CD4-positive, alpha-beta memory T cell (primary cell): Measurements from ENCODE around the gene ABCA13. TPM values are rescaled to one million over a fixed set of nuclear protein-coding genes. Genes with fewer than 3 reads are reported as not detected.

Source experiments
- CTCF ChIA-PET: fragments of 350-600 bp; sonication (Branson Sonifier 250); formaldehyde crosslinking; loops from one replicate; lab custom pipeline; 2021; ENCODE audit warnings: inconsistent platforms; ENCODE audit not compliant: partially characterized antibody; lab: Charles Lee
- POLR2A ChIA-PET: fragments of 350-600 bp; sonication (Branson Sonifier 250); formaldehyde crosslinking; loops from one replicate; lab custom pipeline; 2021; ENCODE audit not compliant: partially characterized antibody; lab: Charles Lee
- DNase-seq, 5 donors: peaks; one replicate each; pipeline versions ENCODE4 v3.0.0 to v3.0.0-alpha.2; 2020 to 2022; ENCODE audit warnings: mixed read lengths in 1 of 5
- H3K27ac ChIP-seq: one replicate; pipeline ENCODE4 v1.7.0; 2013; ENCODE audit warnings: low read depth, low read length
- H3K27me3 ChIP-seq: 2 replicates; pipeline ENCODE4 v1.7.0; 2013; ENCODE audit warnings: mild to moderate bottlenecking, low read length, moderate library complexity; ENCODE audit not compliant: insufficient read depth
- H3K36me3 ChIP-seq: 2 replicates; pipeline ENCODE4 v1.7.0; 2013; ENCODE audit warnings: mild to moderate bottlenecking, low read length, moderate library complexity; ENCODE audit not compliant: insufficient read depth
- H3K4me1 ChIP-seq: 2 replicates; pipeline ENCODE4 v1.7.0; 2013; ENCODE audit warnings: mild to moderate bottlenecking, low read length, moderate library complexity; ENCODE audit not compliant: insufficient read depth
- H3K4me3 ChIP-seq, 2 donors: one replicate each; pipeline ENCODE4 v1.7.0; 2013; ENCODE audit warnings: low read length in 2 of 2, mild to moderate bottlenecking in 1 of 2
- H3K9me3 ChIP-seq, 2 donors: one replicate each; pipeline ENCODE4 v1.7.0; 2013; ENCODE audit warnings: low read length in 2 of 2, control low read depth in 1 of 2; ENCODE audit not compliant: control insufficient read depth in 1 of 2
- H3K27ac Mint-ChIP-seq, 7 donors: one replicate each; pipeline ENCODE4 v1.8.0; 2020 to 2021; ENCODE audit warnings: mixed read lengths in 7 of 7, mild to moderate bottlenecking in 6 of 7, inconsistent platforms in 3 of 7, moderate library complexity in 3 of 7
- H3K27me3 Mint-ChIP-seq, 2 donors: one replicate each; pipeline ENCODE4 v1.8.0; 2020 to 2021; ENCODE audit warnings: mixed read lengths in 2 of 2
- H3K36me3 Mint-ChIP-seq, 2 donors: one replicate each; pipeline ENCODE4 v1.8.0; 2020 to 2021; ENCODE audit warnings: mixed read lengths in 2 of 2, inconsistent platforms in 1 of 2, mild to moderate bottlenecking in 1 of 2
- H3K4me1 Mint-ChIP-seq, 4 donors: one replicate each; pipeline ENCODE4 v1.8.0; 2020 to 2021; ENCODE audit warnings: mixed read lengths in 4 of 4, mild to moderate bottlenecking in 1 of 4
- H3K4me3 Mint-ChIP-seq, 8 donors: one replicate each; pipeline ENCODE4 v1.8.0; 2020 to 2021; ENCODE audit warnings: mixed read lengths in 8 of 8, mild to moderate bottlenecking in 7 of 8, moderate library complexity in 6 of 8, inconsistent platforms in 3 of 8
- H3K9me3 Mint-ChIP-seq, 8 donors: one replicate each; pipeline ENCODE4 v1.8.0; 2020 to 2021; ENCODE audit warnings: mixed read lengths in 8 of 8, mild to moderate bottlenecking in 5 of 8, inconsistent platforms in 3 of 8, moderate library complexity in 1 of 8
- intact Hi-C: fragments of 100-400 bp; cut with micrococcal nuclease; formaldehyde crosslinking; loops from one replicate; pipeline ENCODE4 v1.15.1; 2023
- polyA plus RNA-seq, 2 donors: library from polyadenylated mRNA; unstranded; fragments of 300-500 nt; fragmentation: Illumina TruSeq; gene quantifications; one replicate each; pipeline ENCODE4 v1.2.3, GENCODE V29; 2021
- total RNA-seq, 2 experiments: library from RNA; stranded (reverse); gene quantifications; one replicate each; pipeline ENCODE4 v1.2.3, GENCODE V29; 2021

The ABCA13 gene
- total and polyA plus RNA-seq, 4 experiments from 2014 or later = not detected

DNA sequence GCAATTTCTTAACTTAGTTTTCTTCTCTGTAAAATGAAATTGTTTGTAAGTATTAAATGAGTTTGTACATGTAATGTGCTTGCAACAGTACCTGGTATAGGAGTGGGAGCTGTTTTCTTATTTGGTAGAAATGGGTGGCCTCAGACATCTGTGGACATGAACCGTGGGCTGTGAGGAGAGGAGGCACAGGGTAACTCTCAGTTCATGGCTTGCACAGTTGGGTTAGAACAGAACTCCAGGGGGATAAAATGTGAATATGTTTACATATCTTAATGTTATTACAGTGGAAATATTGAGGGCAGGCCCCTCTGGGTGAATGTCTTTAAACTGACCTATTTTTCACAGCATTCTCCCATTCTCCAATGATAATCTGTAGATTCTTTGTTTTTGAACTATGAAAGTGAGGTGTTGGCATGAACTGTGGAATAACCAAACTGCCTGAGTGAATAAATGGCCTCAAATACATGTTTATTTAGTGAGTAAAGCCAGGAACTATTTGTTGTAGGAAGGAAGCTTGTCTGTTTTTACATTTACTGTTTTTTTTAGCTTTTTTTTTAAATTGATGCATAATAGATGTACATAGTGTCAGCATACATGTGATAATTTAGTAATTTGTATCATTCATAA lies 2.6 kb downstream of the ABCA13 start:
- intact Hi-C loops = no loop called here
- Histone ChIP-seq H3K4me1 (no peaks in the 10 kb centered on the region), H3K4me3 (no peak overlapping the region), H3K27ac (no peak overlapping the region), H3K36me3 (no peaks in the 10 kb centered on the region), H3K9me3 (no peaks in the 10 kb centered on the region), H3K27me3 (no peaks in the 10 kb centered on the region)
- Mint-ChIP-seq H3K4me3 (no peak overlapping the region), H3K36me3 (no peaks in the 10 kb centered on the region), H3K4me1 (no peaks in the 10 kb centered on the region), H3K27me3 (peaks cover 3 to 12% of the 10 kb centered on the region in 2 donors), H3K27ac (no peak overlapping the region), H3K9me3 (peaks cover 0 to 4% (median 0%) of the 10 kb centered on the region in 8 donors)
- CTCF ChIA-PET = no interaction called here
- DNase-seq = no peak
- POLR2A ChIA-PET = no interaction called here

DNA sequence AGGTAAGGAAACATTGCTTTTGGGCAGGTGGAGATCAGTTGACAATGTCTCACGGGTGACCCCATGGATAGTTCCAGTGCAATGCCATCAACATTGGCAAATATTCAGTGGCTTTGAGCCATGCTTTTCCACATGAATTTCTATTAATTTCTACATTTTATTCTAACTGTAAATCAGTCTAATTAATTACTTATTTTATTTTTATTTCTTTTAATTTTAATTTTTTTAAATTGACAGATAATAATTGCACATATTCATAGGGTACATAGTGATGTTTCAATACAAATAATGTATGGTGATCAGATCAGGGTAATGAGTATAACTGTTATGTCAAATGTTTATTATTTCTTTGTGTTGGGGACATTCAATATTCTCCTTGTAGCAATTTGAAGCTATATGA lies 3.8 kb downstream of the ABCA13 start:
- Mint-ChIP-seq H3K4me1 (no peaks in the 10 kb centered on the region), H3K9me3 (peaks cover 0 to 4% (median 0%) of the 10 kb centered on the region in 8 donors), H3K27ac (no peak overlapping the region), H3K27me3 (peaks cover 3 to 7% of the 10 kb centered on the region in 2 donors), H3K36me3 (no peaks in the 10 kb centered on the region), H3K4me3 (no peak overlapping the region)
- ChIA-PET POLR2A (no interaction called here), CTCF (no interaction called here)
- Histone ChIP-seq H3K36me3 (no peaks in the 10 kb centered on the region), H3K27me3 (no peaks in the 10 kb centered on the region), H3K27ac (no peak overlapping the region), H3K4me3 (no peak overlapping the region), H3K4me1 (no peaks in the 10 kb centered on the region), H3K9me3 (no peaks in the 10 kb centered on the region)
- intact Hi-C loops = no loop called here
- no peak for DNase-seq

GRCh38 chr7:48176356-48176893 lies 5.2 kb downstream of the ABCA13 start:
- Histone ChIP-seq H3K4me3 (no peak overlapping the region), H3K27me3 (no peaks in the 10 kb centered on the region), H3K4me1 (no peaks in the 10 kb centered on the region), H3K9me3 (no peaks in the 10 kb centered on the region), H3K27ac (no peak overlapping the region), H3K36me3 (no peaks in the 10 kb centered on the region)
- Mint-ChIP-seq H3K4me3 (no peak overlapping the region), H3K27ac (no peak overlapping the region), H3K9me3 (no peaks in the 10 kb centered on the region), H3K27me3 (peaks cover 3 to 7% of the 10 kb centered on the region in 2 donors), H3K36me3 (no peaks in the 10 kb centered on the region), H3K4me1 (no peaks in the 10 kb centered on the region)
- ChIA-PET CTCF (no interaction called here), POLR2A (no interaction called here)
- intact Hi-C loops = no loop called here
- DNase-seq = no peak

DNA sequence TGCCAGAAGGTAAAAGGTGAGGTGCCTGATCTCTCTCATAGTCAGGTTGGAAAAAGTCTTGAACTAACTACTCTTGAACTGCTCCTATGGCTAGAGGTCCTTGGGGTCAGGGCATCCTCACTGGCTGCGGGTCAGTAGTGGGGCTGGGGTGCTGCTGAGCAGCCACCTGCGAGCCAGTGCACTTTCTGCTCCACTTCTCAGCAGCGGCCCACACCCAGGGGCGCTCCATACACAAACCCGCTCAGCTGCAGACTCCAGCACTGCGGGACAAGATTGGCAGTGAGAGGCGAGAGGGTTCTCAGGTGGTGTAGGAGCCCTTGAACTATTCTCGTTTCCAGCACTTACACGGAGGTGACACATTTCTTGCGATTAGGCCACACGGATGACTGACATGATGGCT lies 6.0 kb downstream of the ABCA13 start:
- Mint-ChIP-seq H3K4me3 (no peak overlapping the region), H3K36me3 (no peaks in the 10 kb centered on the region), H3K27ac (no peak overlapping the region), H3K27me3 (peaks cover 3 to 6% of the 10 kb centered on the region in 2 donors), H3K4me1 (no peaks in the 10 kb centered on the region), H3K9me3 (no peaks in the 10 kb centered on the region)
- H3K36me3 ChIP-seq = no peaks in the 10 kb centered on the region
- H3K27me3 ChIP-seq = no peaks in the 10 kb centered on the region
- CTCF ChIA-PET = no interaction called here
- H3K4me1 ChIP-seq = no peaks in the 10 kb centered on the region
- no peak overlapping the region for H3K27ac ChIP-seq
- H3K9me3 ChIP-seq = no peaks in the 10 kb centered on the region
- no peak overlapping the region for H3K4me3 ChIP-seq
- POLR2A ChIA-PET = no interaction called here
- DNase-seq = no peak
- intact Hi-C loops = no loop called here

DNA sequence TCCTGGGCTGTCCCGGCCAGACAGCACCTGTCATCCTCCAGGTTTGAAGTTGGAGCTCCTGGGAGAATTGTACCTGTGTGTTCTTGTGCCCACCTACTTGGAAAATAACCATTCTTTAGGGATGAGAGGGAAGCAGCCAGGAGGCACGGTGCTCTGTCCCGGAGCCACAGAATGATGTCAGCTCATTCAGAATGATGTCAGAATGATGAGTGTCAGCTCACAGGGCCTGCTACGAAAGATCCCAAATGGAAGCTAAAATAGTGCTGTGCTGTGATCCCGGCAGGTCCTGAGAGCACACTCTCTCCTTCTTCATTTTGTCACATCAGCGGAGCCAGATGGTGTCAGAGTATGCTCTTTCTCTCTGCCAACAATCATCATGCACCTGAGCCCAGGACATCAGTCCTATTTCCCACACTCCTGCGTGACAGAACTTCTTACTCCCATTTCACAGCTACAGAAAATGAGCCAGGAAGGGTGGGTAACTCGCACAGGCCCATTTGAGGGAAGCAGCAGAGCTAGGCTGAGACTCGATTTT lies 8.3 kb downstream of the ABCA13 start:
- Histone ChIP-seq H3K36me3 (no peaks in the 10 kb centered on the region), H3K27me3 (no peaks in the 10 kb centered on the region), H3K4me1 (no peaks in the 10 kb centered on the region), H3K27ac (no peak overlapping the region), H3K4me3 (no peak overlapping the region), H3K9me3 (no peaks in the 10 kb centered on the region)
- Mint-ChIP-seq H3K4me1 (peaks cover 0 to 5% (median under 1%) of the 10 kb centered on the region in 4 donors), H3K27ac (no peak overlapping the region), H3K9me3 (no peaks in the 10 kb centered on the region), H3K4me3 (no peak overlapping the region), H3K27me3 (peaks cover 3% of the 10 kb centered on the region in 2 donors), H3K36me3 (no peaks in the 10 kb centered on the region)
- DNase-seq = no peak
- ChIA-PET CTCF (no interaction called here), POLR2A (no interaction called here)
- intact Hi-C loops = no loop called here

DNA sequence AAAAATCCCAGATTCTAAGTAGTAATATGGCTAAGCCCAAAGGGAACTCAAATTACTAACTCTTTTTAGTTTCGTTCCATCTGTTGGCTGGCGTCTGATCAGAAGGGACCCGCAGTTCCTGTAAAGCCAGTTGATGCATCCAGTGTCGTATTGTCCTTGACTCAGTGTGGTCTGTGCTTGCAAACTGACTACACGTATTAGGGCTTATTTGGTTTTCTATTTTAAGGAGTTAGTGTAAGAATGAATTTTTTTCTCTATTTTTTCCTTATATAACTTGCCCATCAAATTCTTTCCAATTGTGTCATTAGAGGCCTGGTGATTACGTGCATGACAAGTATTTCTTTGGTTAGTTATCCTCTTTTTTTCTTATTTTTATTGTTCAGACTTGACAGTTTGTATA lies 9.7 kb downstream of the ABCA13 start:
- POLR2A ChIA-PET = no interaction called here
- no peak overlapping the region for H3K4me3 ChIP-seq

DNA sequence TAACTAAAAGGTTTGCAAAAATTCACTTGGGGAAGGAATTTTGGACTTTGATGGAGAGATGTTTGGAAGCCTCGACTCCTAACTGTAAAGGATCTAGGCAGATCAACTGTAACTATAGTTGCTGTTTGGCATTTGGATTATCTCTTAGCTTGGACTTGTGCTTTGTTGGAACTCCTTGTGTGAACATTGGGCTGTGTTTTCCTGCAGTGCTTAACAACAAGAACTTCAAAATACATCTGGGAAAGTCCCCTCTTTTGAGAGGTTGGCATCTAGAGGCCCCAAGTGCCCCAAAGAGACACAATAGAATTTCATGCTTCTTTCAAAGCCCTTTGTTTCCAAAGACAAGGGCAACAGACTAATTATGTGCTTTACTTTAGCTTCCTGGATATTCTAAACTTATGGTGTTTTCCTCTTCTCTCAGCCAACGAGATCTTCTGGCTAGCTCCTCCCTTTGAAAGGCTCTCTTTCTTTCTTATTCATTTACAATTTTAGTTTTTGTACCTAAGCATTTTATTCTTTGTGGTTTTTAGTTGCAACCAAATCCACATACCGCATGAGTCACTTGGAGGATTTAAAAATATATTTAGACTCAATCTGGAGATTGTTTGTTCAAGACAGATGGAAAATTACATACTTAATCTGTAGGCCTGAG lies 11.6 kb downstream of the ABCA13 start:
- H3K9me3 ChIP-seq = no peaks in the 10 kb centered on the region
- DNase-seq = no peak
- H3K36me3 ChIP-seq = no peaks in the 10 kb centered on the region
- Mint-ChIP-seq H3K4me1 (peaks cover 0 to 5% (median under 1%) of the 10 kb centered on the region in 4 donors), H3K36me3 (no peaks in the 10 kb centered on the region), H3K27me3 (peaks cover 0 to 2% of the 10 kb centered on the region in 2 donors), H3K9me3 (peaks cover 0 to 9% (median 3%) of the 10 kb centered on the region in 8 donors), H3K27ac (no peak overlapping the region), H3K4me3 (no peak overlapping the region)
- ChIA-PET CTCF (interaction anchor here (1.3 kb wide), 1 partner anchor 18 kb away, joined by 3 read pairs; no protein-coding TSS in a partner anchor), POLR2A (no interaction called here)
- H3K4me1 ChIP-seq = no peaks in the 10 kb centered on the region
- H3K27me3 ChIP-seq = no peaks in the 10 kb centered on the region
- H3K27ac ChIP-seq = no peak overlapping the region
- intact Hi-C loops = no loop called here
- H3K4me3 ChIP-seq = no peak overlapping the region

More for the DNA sequence above, 9.7 kb downstream of the ABCA13 start:
- H3K36me3 ChIP-seq = no peaks in the 10 kb centered on the region
- no peak overlapping the region for H3K4me3 Mint-ChIP-seq
- H3K9me3 ChIP-seq = no peaks in the 10 kb centered on the region
- H3K27ac Mint-ChIP-seq = no peak overlapping the region
- H3K36me3 Mint-ChIP-seq = no peaks in the 10 kb centered on the region
- no peak for DNase-seq
- no peak overlapping the region for H3K27ac ChIP-seq
- no peaks in the 10 kb centered on the region for H3K4me1 ChIP-seq
- CTCF ChIA-PET = no interaction called here
- no peaks in the 10 kb centered on the region for H3K9me3 Mint-ChIP-seq
- H3K27me3 Mint-ChIP-seq = peaks cover 0 to 2% of the 10 kb centered on the region in 2 donors
- H3K4me1 Mint-ChIP-seq = peaks cover 0 to 5% (median under 1%) of the 10 kb centered on the region in 4 donors
- H3K27me3 ChIP-seq = no peaks in the 10 kb centered on the region
- intact Hi-C loops = no loop called here
